ENCODE measurements around the gene LONRF2.
"Not testable (repeated sequence)": the region's sequence is repeated elsewhere in the genome, so short reads cannot be mapped to it uniquely, and the experiment has no call there.

Gene LONRF2

GRCh38 chr2:100321866-100322820, at the start of gene LONRF2:
LONRF2 (minus strand) TSS chr2:100322501; CDS start chr2:100322093, 408 bp downstream.
- DNase-seq (ENCODE audit: low read depth in 3 of 3): no peak

- DNase-seq (ENCODE audit: low read depth in 3 of 3): no peak
These were observed 44.9 kb upstream of the LONRF2 start for GRCh38 chr2:100367163-100367562.

- no peak for DNase-seq (ENCODE audit: low read depth in 3 of 3)
These were observed 43.1 kb upstream of the LONRF2 start for GRCh38 chr2:100365434-100365833.

GRCh38 chr2:100362269-100362668, 40.0 kb upstream of the LONRF2 start:
- DNase-seq (ENCODE audit: low read depth in 3 of 3): not testable (repeated sequence)

GRCh38 chr2:100359576-100359975, 37.3 kb upstream of the LONRF2 start:
- no peak for DNase-seq (ENCODE audit: low read depth in 3 of 3)

- DNase-seq (ENCODE audit: low read depth in 3 of 3): no peak
These were observed 36.3 kb upstream of the LONRF2 start for GRCh38 chr2:100358554-100358953.

- no peak for DNase-seq (ENCODE audit: low read depth in 3 of 3)
These were observed 30.2 kb upstream of the LONRF2 start for GRCh38 chr2:100352521-100352920.

GRCh38 chr2:100350661-100351185, 28.4 kb upstream of the LONRF2 start:
- DNase-seq (ENCODE audit: low read depth in 3 of 3): no peak

- not testable (repeated sequence) for DNase-seq (ENCODE audit: low read depth in 3 of 3)
These were observed 22.8 kb upstream of the LONRF2 start for GRCh38 chr2:100345144-100345543.

GRCh38 chr2:100344433-100344832, 22.1 kb upstream of the LONRF2 start:
- DNase-seq (ENCODE audit: low read depth in 3 of 3): no peak

GRCh38 chr2:100342466-100342865, 20.2 kb upstream of the LONRF2 start:
- not testable (repeated sequence) for DNase-seq (ENCODE audit: low read depth in 3 of 3)

- no peak for DNase-seq (ENCODE audit: low read depth in 3 of 3)
These were observed 17.5 kb upstream of the LONRF2 start for GRCh38 chr2:100339823-100340222.

- no peak for DNase-seq (ENCODE audit: low read depth in 3 of 3)
These were observed 12.6 kb upstream of the LONRF2 start for GRCh38 chr2:100334929-100335328.

- no peak for DNase-seq (ENCODE audit: low read depth in 3 of 3)
These were observed 5.4 kb upstream of the LONRF2 start for GRCh38 chr2:100327742-100328141.

- DNase-seq (ENCODE audit: low read depth in 3 of 3): no peak
These were observed 979 bp downstream of the LONRF2 start for GRCh38 chr2:100321179-100321865.

- DNase-seq (ENCODE audit: low read depth in 3 of 3): no peak
These were observed 1.6 kb downstream of the LONRF2 start for GRCh38 chr2:100320547-100321178.

GRCh38 chr2:100317634-100318033, 4.7 kb downstream of the LONRF2 start:
- no peak for DNase-seq (ENCODE audit: low read depth in 3 of 3)

- no peak for DNase-seq (ENCODE audit: low read depth in 3 of 3)
These were observed 12.2 kb downstream of the LONRF2 start for GRCh38 chr2:100309973-100310719.

GRCh38 chr2:100309311-100309710, 13.0 kb downstream of the LONRF2 start:
- no peak for DNase-seq (ENCODE audit: low read depth in 3 of 3)

GRCh38 chr2:100303744-100304143, 18.6 kb downstream of the LONRF2 start:
- DNase-seq (ENCODE audit: low read depth in 3 of 3): no peak

GRCh38 chr2:100302585-100302892, 19.8 kb downstream of the LONRF2 start:
- DNase-seq (ENCODE audit: low read depth in 3 of 3): no peak

All from stimulated activated CD4-positive, alpha-beta T cell treated with anti-CD3 and anti-CD28 coated beads, TNF-alpha, amount 100 ng/mL, for 4 hours (primary cell).